KBM-7 (cell line): ENCODE results near the gene MRPL45.

Source experiments
- DNase-seq: peaks from one replicate; pipeline ENCODE4 v3.0.0-alpha.2; 2015
- in situ Hi-C: fragments of 300-500 bp; cut with MboI; formaldehyde crosslinking; loops from 2 replicates; pipeline ENCODE4 v1.14.3; 2020; ENCODE audit warnings: low sequenced_read_pairs, low pct_unique_long_range_greater_than_20kb, mixed read lengths

Gene MRPL45

DNA sequence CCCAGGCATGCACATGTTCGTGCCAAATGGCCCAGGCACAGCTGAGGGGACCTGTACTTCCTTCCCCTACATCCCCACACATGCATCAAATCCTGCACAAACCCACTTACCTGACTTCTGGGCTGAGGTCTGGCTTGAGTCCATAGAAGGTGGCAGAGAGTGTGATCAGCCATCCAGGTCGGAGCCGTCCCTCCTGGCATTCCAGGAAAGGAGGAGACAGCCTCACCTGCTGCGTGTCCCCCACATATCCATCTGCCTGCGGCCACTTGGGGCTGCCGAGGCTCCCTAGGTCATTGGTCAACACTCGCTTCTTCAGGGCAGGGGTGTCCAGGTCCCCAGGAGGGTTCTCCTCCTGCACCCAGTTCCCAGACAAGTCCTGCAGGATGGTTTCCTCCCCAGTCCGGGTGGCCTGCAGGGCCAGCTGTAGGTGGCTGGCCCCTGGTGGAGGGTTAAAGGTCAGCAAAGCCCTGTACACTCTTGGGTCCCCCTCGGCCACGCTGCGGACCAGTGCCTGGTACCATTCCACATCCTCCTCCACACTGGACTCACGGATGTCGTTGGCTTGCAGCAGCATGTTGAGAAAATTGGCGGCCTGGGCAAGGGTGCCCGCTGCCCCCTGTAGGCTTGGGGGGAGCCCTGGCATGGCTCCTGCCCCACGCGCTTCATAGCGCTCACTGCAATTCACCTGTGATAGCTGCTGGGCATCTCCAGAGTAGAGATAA is 46.1 kb downstream of the MRPL45 start:
- no peak for DNase-seq
- in situ Hi-C loops = no loop called here

DNA sequence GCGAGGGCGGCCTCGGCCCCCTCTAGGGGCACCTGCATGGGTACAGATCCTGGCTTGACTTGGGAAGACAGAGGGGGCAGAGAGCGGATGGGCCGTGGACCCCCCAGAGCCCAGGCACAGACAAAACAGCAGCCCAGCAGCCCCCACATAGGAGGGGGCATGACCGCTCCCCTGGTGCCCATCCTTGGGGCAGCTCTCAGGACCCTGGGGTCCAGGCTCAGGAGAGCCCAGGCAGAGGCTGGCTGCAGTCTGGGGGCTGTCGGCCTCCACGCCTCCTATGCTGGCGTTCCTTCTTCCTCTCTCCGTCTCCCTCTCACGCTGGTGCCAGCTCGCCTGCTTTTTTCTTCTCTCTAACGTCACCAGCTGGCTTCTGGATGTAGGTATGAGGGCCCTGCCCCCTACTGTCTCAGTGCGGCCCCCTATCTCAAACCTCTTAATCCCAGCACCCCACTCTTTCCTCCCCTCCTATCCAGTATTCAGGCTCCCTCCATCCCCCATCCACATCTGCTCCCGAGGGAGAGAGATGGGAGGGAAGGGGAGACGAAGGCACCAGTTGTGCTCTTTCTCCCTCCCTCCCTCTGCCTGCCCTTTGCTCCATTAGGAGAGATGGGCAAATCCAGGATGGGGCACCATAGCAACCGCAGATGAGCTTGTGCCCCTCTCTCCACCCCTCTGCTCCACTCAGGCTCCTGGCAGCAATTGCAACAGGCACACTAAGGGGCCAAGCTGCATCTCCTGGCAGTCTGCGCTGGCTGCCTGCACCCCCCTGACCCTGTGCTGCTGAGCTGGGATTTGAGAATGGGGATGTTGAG is 46.8 kb downstream of the MRPL45 start, which contains the start of gene GPR179:
GPR179 (minus strand) TSS at position 349 of the 812 bp plus-strand sequence; CDS start at position 182, 167 bp downstream.
- in situ Hi-C loops = no loop called here
- no peak for DNase-seq

- no peak for DNase-seq
- in situ Hi-C loops = no loop called here
These were observed 47.4 kb downstream of the MRPL45 start for GRCh38 chr17:38344420-38344745.

GRCh38 chr17:38345743-38346142 is 48.8 kb downstream of the MRPL45 start:
- no peak for DNase-seq
- in situ Hi-C loops = no loop called here

GRCh38 chr17:38349097-38349730 is 52.2 kb downstream of the MRPL45 start:
- in situ Hi-C loops = no loop called here
- DNase-seq = peak; percentile 91

DNA sequence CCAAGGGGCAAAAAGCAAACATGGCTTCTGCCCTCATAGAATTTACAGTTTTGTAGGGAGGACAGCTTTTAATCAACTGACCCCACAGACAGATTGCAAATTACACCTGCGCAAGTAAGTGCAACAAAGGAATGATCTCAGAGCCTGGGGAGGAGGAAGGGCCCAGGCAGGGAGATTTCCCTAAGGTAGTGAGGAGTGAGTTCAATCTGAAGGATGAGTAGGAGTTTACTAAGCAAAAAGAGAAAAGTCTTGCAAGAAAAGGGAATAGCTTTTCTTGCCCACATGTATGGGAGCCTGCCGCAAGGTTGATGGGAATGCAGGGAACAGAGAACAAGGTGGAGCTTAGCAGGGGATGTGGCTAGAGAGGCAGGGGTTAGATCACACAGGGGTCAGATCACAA is 53.1 kb downstream of the MRPL45 start:
- in situ Hi-C loops = no loop called here
- DNase-seq = no peak

DNA sequence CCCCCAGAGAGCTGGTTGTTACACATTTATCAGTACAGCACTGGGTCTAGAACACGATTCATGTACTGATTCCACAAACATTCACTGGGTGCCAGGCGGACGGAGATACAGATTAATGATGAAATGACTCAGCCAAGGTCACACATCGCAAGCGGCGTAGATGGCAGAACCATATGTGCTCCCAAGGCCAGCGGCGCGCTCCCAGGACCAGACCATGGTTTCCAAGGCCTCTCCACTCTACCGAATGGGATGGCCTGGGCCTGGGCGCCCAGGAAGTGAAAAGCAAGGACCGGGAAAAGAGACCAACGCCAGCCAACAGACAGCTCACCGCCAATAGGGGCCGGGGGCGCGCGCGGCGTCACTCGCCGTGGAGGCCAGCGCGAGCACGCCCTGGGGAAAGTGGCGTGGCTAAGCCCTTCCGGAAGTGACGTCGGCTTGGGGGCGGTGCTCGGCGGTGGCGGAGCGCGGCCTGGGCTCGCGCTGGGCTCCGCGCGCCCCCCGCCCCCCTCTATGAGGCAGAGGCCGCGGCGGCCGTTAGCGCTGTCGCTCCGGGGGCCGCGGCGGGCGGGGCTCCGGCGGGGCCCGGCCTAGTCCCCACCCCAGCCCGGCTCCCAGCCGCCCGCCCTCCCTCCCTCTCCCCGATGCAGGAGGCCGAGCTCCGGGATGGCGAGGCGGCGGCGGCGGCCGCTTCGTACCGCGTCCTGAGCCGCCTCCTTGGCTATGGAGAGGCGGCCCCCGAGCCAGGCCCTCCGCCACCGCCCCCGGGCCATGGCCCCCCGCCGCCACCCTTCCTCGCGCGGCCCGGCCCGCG is 54.6 kb downstream of the MRPL45 start, which contains the start of gene SOCS7:
SOCS7 (plus strand) TSS at position 433 of the 811 bp plus-strand sequence; CDS start at position 642, 209 bp downstream.
- DNase-seq = peak; percentile 94
- in situ Hi-C loops = no loop called here

GRCh38 chr17:38352245-38353085 is 55.5 kb downstream of the MRPL45 start:
- in situ Hi-C loops = no loop called here
- DNase-seq = peak; percentile 47

DNA sequence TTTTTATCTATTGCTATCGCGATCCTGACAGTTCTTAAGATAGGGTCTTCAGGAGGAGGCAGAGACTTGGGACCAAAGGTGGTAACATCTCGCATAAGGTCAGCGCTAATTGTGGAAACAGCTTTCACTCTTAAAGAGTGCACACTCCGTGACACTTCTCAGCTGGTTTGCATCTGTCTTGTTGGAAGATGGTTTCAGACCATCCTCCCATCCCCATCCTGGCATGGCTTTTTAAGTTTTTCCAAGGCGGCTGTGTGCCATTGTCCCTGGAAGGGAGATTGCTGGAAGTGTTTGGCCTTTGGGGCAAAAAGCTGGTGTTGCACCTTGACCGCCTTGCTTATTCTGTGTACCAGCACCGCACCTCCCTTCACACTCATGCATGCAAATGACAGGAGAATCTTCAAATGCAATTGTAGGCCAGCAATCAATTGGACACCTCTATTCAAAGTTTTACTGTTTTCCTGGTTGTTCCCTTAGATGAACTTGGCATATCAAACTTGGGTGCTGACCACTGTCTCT is 56.2 kb downstream of the MRPL45 start:
- in situ Hi-C loops = no loop called here
- no peak for DNase-seq

DNA sequence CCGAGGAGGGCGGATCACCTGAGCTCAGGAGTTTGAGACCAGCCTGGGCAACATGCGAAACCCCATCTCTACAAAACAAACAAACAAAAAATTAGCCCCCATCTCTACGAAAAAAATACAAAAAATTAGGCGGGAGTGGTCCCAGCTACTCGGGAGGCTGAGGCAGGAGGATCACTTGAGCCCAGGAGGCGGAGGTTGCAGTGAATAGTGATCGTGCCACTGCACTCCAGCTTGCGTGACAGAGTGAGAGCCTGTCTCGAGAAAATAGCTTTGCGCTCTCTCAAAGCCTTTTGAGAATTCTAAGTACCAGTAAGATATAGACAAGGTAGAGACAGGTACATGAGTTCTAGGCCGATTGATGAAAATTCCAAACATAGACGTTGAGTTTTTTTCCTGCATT is 56.7 kb downstream of the MRPL45 start:
- DNase-seq = no peak
- in situ Hi-C loops = no loop called here

DNA sequence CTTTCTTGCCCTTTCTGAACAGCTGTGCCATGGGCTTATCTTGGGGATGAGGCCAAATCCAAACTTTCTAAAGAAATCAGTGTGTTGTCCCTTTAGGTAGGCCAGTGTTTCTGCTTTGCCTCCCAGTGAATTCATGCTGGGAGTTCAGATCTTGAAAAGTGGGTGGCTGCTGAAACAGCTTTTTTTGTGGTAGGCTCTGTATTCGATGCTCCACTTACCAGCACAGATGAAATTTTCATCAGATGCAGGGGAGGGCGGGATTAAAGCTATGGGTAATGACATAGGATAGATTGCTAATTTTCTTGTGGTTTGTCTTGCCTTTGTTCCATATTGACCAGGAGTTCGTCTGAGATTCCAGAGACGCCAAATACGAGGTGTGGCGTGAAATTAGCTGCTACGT is 57.5 kb downstream of the MRPL45 start:
- no peak for DNase-seq
- in situ Hi-C loops = no loop called here

DNA sequence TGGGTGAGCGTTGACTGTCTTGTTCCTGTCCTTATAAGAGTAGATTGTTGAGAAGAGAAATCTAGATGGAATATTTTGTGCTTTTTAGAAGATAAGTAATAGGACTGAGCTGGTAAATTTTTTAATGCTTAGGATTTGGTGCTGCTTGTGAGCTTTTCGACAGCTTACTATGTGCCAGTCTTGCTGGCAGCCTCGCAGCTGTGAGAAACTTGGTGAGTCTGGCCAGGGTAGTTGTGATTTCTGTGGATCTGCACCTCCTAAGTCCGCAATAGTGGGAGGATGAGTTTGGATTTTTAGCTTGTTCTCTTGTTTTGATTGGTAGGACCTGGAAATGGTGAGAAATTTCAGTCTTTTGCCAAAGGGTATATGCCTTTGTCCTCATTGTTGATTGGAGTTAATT is 58.3 kb downstream of the MRPL45 start:
- in situ Hi-C loops = no loop called here
- DNase-seq = no peak

- DNase-seq = no peak
- in situ Hi-C loops = no loop called here
These were observed 60.6 kb downstream of the MRPL45 start for GRCh38 chr17:38357486-38358123.

GRCh38 chr17:38358586-38359513 is 61.9 kb downstream of the MRPL45 start:
- no peak for DNase-seq
- in situ Hi-C loops = no loop called here

DNA sequence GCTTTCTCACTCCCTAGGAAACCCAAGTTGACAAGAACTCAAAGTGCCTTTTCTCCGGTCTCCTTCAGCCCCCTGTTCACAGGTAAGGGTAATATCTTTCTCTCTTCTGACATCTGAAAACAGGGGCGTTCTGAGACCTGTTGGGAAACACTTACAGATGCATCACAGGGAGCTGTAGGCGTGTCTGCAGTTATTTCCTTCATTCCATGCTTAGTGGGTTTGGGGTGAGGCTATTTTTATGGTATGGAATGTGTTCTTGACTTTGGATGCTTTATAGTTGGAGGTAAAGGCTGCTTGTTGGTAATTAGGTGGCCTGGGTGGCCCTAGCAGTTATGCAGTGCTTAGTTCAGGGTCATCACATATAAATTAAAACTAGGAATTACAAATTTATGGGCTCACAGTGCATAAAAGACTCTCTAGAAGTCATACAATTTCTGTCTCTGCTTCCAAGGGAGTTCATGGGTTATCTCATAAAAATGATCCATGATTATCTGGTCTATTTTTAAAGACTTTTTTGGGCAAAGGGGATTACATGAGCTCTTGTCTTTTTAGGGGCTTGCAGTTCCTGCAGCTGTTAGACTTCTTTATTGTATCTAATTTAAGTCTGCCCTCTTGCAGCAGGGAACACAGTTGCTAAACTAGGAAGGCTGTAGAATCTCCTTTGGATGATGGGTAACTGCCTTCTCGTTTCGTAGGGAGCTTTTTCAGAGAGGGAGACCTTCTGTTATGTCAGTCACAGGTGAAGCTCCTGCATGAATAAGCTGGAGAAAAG is 64.9 kb downstream of the MRPL45 start:
- in situ Hi-C loops = no loop called here
- DNase-seq = no peak

GRCh38 chr17:38363016-38363415 is 66.0 kb downstream of the MRPL45 start:
- DNase-seq = no peak
- in situ Hi-C loops = no loop called here
